Stomach (tissue), 9 donors: ENCODE measurements around the gene WWOX. TPM values are rescaled to one million over a fixed set of nuclear protein-coding genes. Genes with fewer than 3 reads are reported as not detected.

ENCODE experiments used
- DNase-seq, 2 donors: peaks; one replicate each; pipeline versions ENCODE4 v3.0.0 to v3.0.0-alpha.2; 2013 to 2019
- H3K27ac ChIP-seq, 5 donors: fragments of 200-600 bp in 4 of 5; sonication (generic) in 4 of 5; one replicate each; pipeline ENCODE4 v1.5.1; 2013 to 2019; ENCODE audit warnings: mild to moderate bottlenecking in 1 of 5, moderate library complexity in 1 of 5
- H3K27me3 ChIP-seq, 3 donors: fragments of 200-600 bp; sonication (generic); one replicate each; pipeline ENCODE4 v1.5.1; 2017 to 2019; ENCODE audit warnings: mixed run types in 1 of 3
- H3K36me3 ChIP-seq, 4 donors: fragments of 200-600 bp; sonication (generic); 1 replicate in 3 of 4; 2 replicates in 1 of 4; pipeline ENCODE4 v1.5.1; 2016 to 2019
- H3K4me1 ChIP-seq, 4 donors: fragments of 200-600 bp; sonication (generic); one replicate each; pipeline ENCODE4 v1.5.1; 2016 to 2019
- H3K4me3 ChIP-seq, 4 donors: fragments of 200-600 bp; sonication (generic) in 3 of 4; one replicate each; pipeline ENCODE4 v1.5.1; 2016 to 2019; ENCODE audit warnings: mild to moderate bottlenecking in 1 of 4
- H3K9me3 ChIP-seq, 4 donors: fragments of 200-600 bp; sonication (generic); one replicate each; pipeline ENCODE4 v1.5.1; 2016 to 2019
- CTCF ChIP-seq, 7 experiments: fragments of 450-650 bp in 4 of 7; fragments of 200-600 bp in 3 of 7; sonication (generic) in 3 of 7; IDR thresholded peaks; one replicate each; pipeline ENCODE4 v1.5.1; 2016 to 2019; ENCODE audit warnings: antibody characterized with exemption in 7 of 7, control low read depth in 2 of 7, mild to moderate bottlenecking in 1 of 7
- EP300 ChIP-seq: sonication (generic); formaldehyde crosslinking; IDR thresholded peaks from one replicate; pipeline ENCODE4 v1.6.1; 2017; ENCODE audit warnings: antibody characterized with exemption
- POLR2A ChIP-seq, 4 donors: fragments of 450-650 bp; IDR thresholded peaks; one replicate each; pipeline ENCODE4 v1.6.1; 2016; ENCODE audit warnings: antibody characterized with exemption in 4 of 4, control low read depth in 2 of 4, mild to moderate bottlenecking in 1 of 4, moderate library complexity in 1 of 4
- POLR2AphosphoS5 ChIP-seq, 3 donors: sonication (generic); formaldehyde crosslinking; IDR thresholded peaks; one replicate each; pipeline ENCODE4 v1.6.1; 2016; ENCODE audit warnings: antibody characterized with exemption in 3 of 3
- WGBS, 5 donors: extraction: QIAGEN DNeasy Blood & Tissue Kit in 3 of 5; methylation state at CpG; one replicate each; pipeline versions ENCODE4 v1.1.5 to v1.1.7; 2013 to 2018; 5-methylcytosine and 5-hydroxymethylcytosine counted together
- intact Hi-C: fragments of 100-400 bp; cut with DNase I; formaldehyde crosslinking; loops from one replicate; pipeline ENCODE4 v1.15.1; 2023; ENCODE audit warnings: low total_unique reads
- polyA plus RNA-seq, 3 donors: library from polyadenylated mRNA; stranded (reverse); fragments of 200-250 nt; gene quantifications; one replicate each; pipeline ENCODE4 v1.2.3, GENCODE V29; 2013
- total RNA-seq, 5 donors: library from RNA; depleted of rRNA; stranded (reverse); fragments of >200 nt; gene quantifications; one replicate each; pipeline versions ENCODE4 v1.1.0 to v1.2.3, GENCODE V29; 2014 to 2016
- donor health status: healthy with polysubstance abuse.
- donor health status: Bipolar disorder and iron deficiency.
- donor health status: healthy.

Gene WWOX
- total and polyA plus RNA-seq, 8 donors = 7.7 to 129 (median 48.7) TPM

- no peak for DNase-seq
- H3K4me1 ChIP-seq = no peaks in the 10 kb centered on the region
- H3K9me3 ChIP-seq = no peaks in the 10 kb centered on the region
- no peak overlapping the region for H3K27ac ChIP-seq
- 85 to 90% (median 87%) methylated on average over 11 of the region's 11 CpGs for WGBS, 5 donors
- no peaks in the 10 kb centered on the region for H3K36me3 ChIP-seq
- intact Hi-C loops = no loop called here
- no peaks in the 10 kb centered on the region for H3K27me3 ChIP-seq
- no peak overlapping the region for H3K4me3 ChIP-seq
- no peak for TF ChIP-seq CTCF (IDR thresholded peaks at IDR 0.05)
- TF ChIP-seq POLR2AphosphoS5 (IDR thresholded peaks at IDR 0.05) = no peak
- no peak for TF ChIP-seq EP300
- TF ChIP-seq POLR2A (IDR thresholded peaks at IDR 0.05) = no peak
Measured at GRCh38 chr16:78283548-78284251, 184.2 kb downstream of the WWOX start.

GRCh38 chr16:78284326-78284725, 184.9 kb downstream of the WWOX start:
- H3K27ac ChIP-seq = no peak overlapping the region
- WGBS, 5 donors = 32 to 77% (median 64%) methylated on average over 1 of the region's 1 CpG
- no peaks in the 10 kb centered on the region for H3K9me3 ChIP-seq

GRCh38 chr16:78284957-78285434, 185.5 kb downstream of the WWOX start:
- no peaks in the 10 kb centered on the region for H3K9me3 ChIP-seq
- intact Hi-C loops = no loop called here
- no peaks in the 10 kb centered on the region for H3K27me3 ChIP-seq
- TF ChIP-seq POLR2A (IDR thresholded peaks at IDR 0.05) = no peak
- no peak for TF ChIP-seq EP300
- no peak for TF ChIP-seq CTCF (IDR thresholded peaks at IDR 0.05)
- no peak for TF ChIP-seq POLR2AphosphoS5 (IDR thresholded peaks at IDR 0.05)
- no peak overlapping the region for H3K4me3 ChIP-seq
- no peak overlapping the region for H3K27ac ChIP-seq
- no peaks in the 10 kb centered on the region for H3K36me3 ChIP-seq
- no peaks in the 10 kb centered on the region for H3K4me1 ChIP-seq
- WGBS, 5 donors = 93 to 97% (median 95%) methylated on average over 3 of the region's 3 CpGs
- no peak for DNase-seq

More at GRCh38 chr16:78284326-78284725, 184.9 kb downstream of the WWOX start:
- H3K36me3 ChIP-seq = no peaks in the 10 kb centered on the region
- intact Hi-C loops = no loop called here
- H3K4me3 ChIP-seq = no peak overlapping the region
- H3K4me1 ChIP-seq = no peaks in the 10 kb centered on the region
- TF ChIP-seq POLR2A (IDR thresholded peaks at IDR 0.05) (no peak), EP300 (no peak), CTCF (IDR thresholded peaks at IDR 0.05) (no peak), POLR2AphosphoS5 (IDR thresholded peaks at IDR 0.05) (no peak)
- H3K27me3 ChIP-seq = no peaks in the 10 kb centered on the region
- no peak for DNase-seq

- no peak for TF ChIP-seq EP300
- no peak for TF ChIP-seq POLR2A (IDR thresholded peaks at IDR 0.05)
- no peak for TF ChIP-seq POLR2AphosphoS5 (IDR thresholded peaks at IDR 0.05)
- no peak for TF ChIP-seq CTCF (IDR thresholded peaks at IDR 0.05)
- no peaks in the 10 kb centered on the region for H3K36me3 ChIP-seq
- H3K27ac ChIP-seq = no peak overlapping the region
- H3K27me3 ChIP-seq = no peaks in the 10 kb centered on the region
- no peaks in the 10 kb centered on the region for H3K4me1 ChIP-seq
- no peak for DNase-seq
- no peaks in the 10 kb centered on the region for H3K9me3 ChIP-seq
- intact Hi-C loops = no loop called here
- 77 to 95% (median 84%) methylated on average over 6 of the region's 6 CpGs for WGBS, 5 donors
- H3K4me3 ChIP-seq = no peak overlapping the region
Measured at GRCh38 chr16:78285437-78285922, 186.0 kb downstream of the WWOX start.
